GM18867 (cell line): ENCODE results near the gene DPM3.
"Not testable (repeated sequence)": the region's sequence is repeated elsewhere in the genome, so short reads cannot be mapped to it uniquely, and the experiment has no call there.

Experiments
- ATAC-seq: cut with Tn5 transposase; IDR thresholded peaks from one replicate; pipeline ENCODE4 v1.9.1; 2021; ENCODE audit warnings: mild to moderate bottlenecking, moderate library complexity; ENCODE audit not compliant: unreplicated experiment

Gene DPM3, protein sequence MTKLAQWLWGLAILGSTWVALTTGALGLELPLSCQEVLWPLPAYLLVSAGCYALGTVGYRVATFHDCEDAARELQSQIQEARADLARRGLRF

GRCh38 chr1:155139895-155140629 lies at the start of gene DPM3:
DPM3 (minus strand) TSS chr1:155140531; CDS start chr1:155140240, 291 bp downstream.
- ATAC-seq: peak; percentile 63

DNA sequence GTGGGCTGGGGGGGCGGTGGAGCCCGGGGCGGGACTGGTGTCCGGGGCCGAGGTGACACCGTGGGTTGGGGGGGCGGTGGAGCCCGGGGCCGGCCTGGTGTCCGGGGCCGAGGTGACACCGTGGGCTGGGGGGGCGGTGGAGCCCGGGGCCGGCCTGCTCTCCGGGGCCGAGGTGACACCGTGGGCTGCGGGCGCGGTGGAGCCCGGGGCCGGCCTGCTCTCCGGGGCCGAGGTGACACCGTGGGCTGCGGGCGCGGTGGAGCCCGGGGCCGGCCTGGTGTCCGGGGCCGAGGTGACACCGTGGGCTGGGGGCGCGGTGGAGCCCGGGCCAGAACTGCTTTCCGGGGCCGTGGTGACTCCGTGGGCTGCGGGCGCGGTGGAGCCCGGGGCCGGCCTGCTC lies 49.6 kb upstream of the DPM3 start:
- ATAC-seq: not testable (repeated sequence)

- no peak for ATAC-seq
Measured at GRCh38 chr1:155188268-155188667, 47.9 kb upstream of the DPM3 start.

- ATAC-seq: no peak
Measured at GRCh38 chr1:155187456-155187891, 47.1 kb upstream of the DPM3 start.

- ATAC-seq: no peak
Measured at GRCh38 chr1:155186794-155187455, 46.6 kb upstream of the DPM3 start.

DNA sequence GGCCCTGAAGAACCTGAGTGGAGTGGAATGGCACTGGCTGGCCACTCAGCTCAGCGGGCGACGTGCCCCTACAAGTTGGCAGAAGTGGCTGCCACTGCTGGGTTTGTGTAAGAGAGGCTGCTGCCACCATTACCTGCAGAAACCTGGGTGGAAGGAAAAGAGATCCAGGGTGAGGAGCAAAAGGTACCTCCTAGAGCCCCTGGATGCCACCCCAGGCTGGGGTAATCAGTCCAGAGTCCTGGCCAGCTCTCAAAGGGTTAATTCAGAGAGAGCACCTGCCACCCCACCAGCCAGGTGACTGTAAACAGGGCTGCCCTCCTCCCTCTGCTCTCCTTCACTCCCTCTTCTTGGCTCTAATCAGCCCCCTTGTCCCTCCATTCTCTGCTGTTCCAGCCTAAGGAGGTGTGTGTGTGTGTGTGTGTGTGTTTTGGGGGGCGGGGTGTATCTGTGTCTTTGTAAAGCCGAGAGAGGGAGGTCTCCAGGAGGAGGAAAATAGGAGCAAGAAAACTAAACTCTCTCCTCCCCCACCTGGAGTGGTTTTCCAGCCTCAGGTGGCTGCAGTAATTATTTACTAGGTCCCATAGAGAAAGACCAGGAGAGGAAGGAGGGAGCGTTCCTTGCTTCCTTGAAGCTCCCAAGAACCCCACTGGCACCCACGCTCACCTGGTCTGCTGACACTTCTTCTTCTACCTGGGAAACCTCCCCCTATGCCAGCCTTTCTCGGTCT lies 45.9 kb upstream of the DPM3 start:
- ATAC-seq: no peak

DNA sequence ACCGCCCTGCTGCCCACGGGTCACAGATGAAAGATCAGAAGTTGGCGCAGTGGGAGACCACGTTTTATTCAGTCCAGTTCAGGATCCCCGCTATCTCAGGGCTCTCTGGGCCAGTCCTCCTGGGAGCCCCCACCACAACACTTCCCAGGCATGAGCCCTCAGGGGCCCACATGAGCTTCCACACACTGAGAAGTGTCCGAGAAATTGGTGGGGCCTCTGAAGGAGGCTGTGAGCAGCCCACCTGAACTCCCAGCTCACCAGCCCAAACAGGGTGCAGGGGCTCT lies 45.4 kb upstream of the DPM3 start:
- no peak for ATAC-seq

DNA sequence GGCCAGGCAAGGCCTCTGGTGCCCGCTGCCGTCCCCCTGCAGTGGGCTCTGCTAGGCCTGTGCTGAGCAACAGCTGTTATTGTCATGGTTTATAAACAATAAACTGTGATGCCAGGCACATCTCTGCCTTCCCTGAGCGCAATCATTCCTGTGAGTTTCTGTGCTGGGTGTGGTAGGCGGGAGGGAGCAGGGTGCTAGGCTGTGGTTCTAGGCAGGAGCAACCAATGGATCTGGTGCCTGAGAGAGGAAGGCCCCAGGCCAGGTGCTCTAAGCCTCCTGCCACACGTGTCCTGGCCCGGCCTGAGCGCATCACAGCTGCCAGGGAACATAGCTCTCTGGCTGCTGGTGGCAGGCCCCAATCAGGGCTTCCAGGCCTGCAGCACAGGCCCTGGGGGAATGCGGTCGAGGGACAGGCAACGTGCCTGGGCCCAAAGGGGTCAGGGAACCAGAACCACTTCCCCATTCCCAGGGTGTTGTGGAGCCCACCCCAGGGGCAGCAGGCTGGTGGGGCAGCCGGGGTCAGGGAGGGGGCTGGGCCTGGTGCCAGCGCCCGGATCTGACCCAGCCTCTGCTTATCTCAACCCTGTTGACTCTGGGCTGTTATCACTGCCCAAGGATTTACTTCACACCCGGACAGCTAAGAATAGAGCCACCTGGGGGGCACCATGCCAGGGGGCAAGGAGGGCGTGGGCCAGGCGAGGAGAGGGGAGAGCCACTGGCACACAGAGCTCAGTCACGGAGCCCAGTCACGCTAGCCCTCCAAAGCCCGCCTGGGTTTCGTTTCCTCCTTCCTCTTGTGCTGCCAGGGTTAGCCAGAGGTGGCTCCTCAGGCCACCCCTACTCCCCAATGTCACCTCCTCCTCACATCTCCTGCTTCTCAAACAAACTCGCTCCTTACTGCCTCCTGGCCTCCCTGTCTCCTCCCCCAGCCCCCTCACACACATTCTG lies 44.8 kb upstream of the DPM3 start:
- peak; percentile 77 for ATAC-seq

- no peak for ATAC-seq
Measured at GRCh38 chr1:155184351-155184811, 44.0 kb upstream of the DPM3 start.

- no peak for ATAC-seq
Measured at GRCh38 chr1:155183775-155184221, 43.5 kb upstream of the DPM3 start.

DNA sequence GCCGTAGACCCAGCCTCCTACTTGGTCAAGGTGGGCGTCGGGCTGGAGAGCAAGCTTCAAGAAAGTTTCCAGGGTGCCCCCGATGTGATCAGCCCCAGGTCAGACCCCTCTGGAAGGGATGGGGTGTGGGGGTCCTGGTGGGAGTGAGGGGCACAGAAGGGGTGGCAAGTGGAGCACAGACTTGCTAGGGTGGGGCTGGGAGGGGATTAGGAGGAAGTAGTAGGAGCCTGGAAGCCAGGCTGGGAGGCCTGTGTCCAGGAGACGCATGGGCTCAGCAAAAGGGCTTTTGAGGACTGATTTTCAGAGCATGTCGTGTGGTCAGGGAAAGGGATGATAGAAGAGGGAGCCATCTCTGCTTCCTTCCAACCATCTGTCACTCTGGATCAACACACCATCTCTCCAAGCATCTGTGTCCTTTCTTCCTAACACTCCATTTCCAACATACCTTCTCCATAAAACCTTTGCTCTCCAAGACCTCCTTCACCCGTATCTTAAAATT lies 41.8 kb upstream of the DPM3 start:
- no peak for ATAC-seq

DNA sequence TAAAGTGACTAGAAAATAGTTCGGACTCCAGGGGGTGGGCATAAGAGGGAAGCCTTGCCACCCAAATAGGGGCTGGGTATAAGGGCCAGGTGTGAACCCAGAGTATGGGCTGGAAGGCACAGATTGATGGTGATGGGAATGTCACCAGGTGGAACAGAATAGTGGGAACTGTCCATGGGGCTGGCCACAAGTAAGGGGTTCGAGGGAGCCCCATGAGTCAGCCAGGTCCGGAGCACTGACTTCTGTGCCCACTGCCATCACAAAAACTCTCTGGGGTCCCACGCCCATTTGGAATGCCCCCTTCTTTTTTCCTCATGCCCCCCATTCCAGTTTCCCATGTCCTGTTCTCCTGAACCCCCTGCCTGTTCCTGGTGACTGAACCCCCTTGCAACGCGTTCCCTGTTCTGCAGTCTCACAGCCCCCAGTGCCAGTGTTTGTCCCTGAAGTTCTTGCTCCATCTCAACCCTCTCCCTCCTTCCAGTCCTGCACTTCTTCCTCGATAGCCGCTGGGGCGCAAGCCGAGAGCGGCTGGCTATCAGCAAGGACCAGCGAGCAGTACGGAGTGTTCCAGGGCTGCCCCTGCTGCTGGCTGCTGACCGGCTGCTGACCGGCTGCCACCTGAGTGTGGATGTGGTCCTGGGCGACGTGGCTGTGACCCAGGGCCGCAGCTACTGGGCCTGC lies 41.2 kb upstream of the DPM3 start:
- ATAC-seq: no peak

- ATAC-seq: no peak
Measured at GRCh38 chr1:155179112-155180031, 39.0 kb upstream of the DPM3 start.

DNA sequence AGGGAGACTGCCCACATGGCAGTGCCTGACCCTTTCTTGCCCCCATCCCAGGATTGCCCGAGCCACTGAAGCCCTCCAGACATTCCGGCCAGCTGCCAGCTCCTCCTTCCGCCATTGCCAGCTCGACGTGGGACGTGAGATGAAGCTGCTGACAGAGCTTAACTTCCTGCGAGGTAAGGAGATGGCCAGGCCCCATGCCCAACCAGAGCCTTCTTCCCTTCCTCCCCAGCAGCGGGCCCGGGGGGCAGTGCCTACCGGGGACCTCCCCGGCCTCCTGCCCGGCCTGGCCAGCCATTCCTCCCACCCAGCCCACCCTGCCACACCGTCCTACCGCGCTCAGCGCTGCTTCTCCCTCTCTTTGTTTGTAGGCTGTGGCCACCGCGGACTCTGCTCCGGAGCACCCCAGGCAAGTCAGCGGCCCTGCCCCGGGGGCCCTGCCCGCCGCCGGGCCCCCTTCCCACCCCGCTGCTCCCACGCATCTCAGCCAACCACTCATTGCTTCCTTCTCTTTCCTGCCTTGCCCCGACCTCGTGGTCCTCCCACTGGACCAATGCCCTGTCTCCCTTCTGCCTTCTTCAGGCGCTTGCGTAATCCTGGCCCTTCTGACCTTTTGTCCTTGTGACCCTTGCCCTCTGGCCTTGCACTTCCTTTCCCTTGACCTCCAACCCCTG lies 38.2 kb upstream of the DPM3 start:
- ATAC-seq: no peak

- ATAC-seq: no peak
Measured at GRCh38 chr1:155177918-155178281, 37.6 kb upstream of the DPM3 start.

- no peak for ATAC-seq
Measured at GRCh38 chr1:155177192-155177917, 37.0 kb upstream of the DPM3 start.

DNA sequence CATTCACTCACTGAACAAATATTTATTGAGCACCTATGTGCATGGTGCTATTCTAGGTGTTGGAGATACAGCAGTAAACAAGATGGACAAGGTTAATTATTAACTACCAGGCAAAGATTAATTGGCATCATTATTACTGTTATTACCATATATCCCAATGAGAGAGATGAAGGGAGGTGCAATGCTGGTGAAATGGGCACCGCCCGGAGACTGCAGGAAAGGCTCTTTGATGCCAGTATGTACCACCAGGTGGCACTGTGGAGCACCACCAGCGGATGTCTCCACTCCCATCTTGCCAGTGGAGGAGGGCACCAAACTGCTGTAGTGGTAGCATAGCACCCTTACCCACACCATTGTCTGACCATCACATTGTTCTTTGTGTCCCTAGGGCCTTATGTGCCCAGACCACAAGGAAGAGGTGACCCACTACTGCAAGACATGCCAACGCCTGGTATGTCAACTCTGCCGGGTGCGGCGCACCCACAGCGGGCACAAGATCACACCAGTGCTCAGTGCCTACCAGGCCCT lies 36.3 kb upstream of the DPM3 start:
- no peak for ATAC-seq
